Pancreas (tissue), 10 donors: Measurements from ENCODE around the gene ABCA7. TPM values are rescaled to one million over a fixed set of nuclear protein-coding genes. Genes with fewer than 3 reads are reported as not detected.

Source experiments
- ATAC-seq, 4 donors: fragments of 200-7000 bp; cut with Tn5 transposase; one replicate each; pipeline versions ENCODE4 v1.8.0 to v1.9.1; 2020; ENCODE audit warnings: mild to moderate bottlenecking in 4 of 4, moderate library complexity in 4 of 4
- DNase-seq, 6 donors: peaks; one replicate each; pipeline ENCODE4 v3.0.0-alpha.2; 2020
- FAIRE-seq: peaks from 2 replicates; lab custom pipeline; 2012; peaks lifted over from hg19 to GRCh38; lab: Jason Lieb, UNC
- H3K27ac ChIP-seq, 4 donors: fragments of 200-600 bp; sonication (generic); 1 replicate in 3 of 4; 2 replicates in 1 of 4; pipeline versions ENCODE4 v1.5.0 to v1.8.0; 2020
- H3K27me3 ChIP-seq, 4 donors: fragments of 200-600 bp; one replicate each; pipeline ENCODE4 v1.8.0; 2021
- H3K36me3 ChIP-seq, 3 donors: fragments of 200-600 bp; sonication (generic) in 1 of 3; one replicate each; pipeline versions ENCODE4 v1.5.0 to v1.8.0; 2020 to 2021
- H3K4me1 ChIP-seq, 3 donors: fragments of 200-600 bp; one replicate each; pipeline ENCODE4 v1.8.0; 2021
- H3K4me3 ChIP-seq, 4 donors: fragments of 200-600 bp; sonication (generic) in 2 of 4; one replicate each; pipeline versions ENCODE4 v1.5.0 to v1.8.0; 2020 to 2021
- H3K9me3 ChIP-seq, 4 donors: fragments of 200-600 bp; one replicate each; pipeline ENCODE4 v1.8.0; 2021
- CTCF ChIP-seq, 4 donors: fragments of 200-600 bp; sonication (generic) in 3 of 4; IDR thresholded peaks; one replicate each; pipeline versions ENCODE4 v1.5.0 to v1.8.0; 2021; ENCODE audit warnings: antibody characterized with exemption in 4 of 4
- WGBS, 2 donors: extraction: QIAGEN DNeasy Blood & Tissue Kit; methylation state at CpG; one replicate each; pipeline ENCODE4 v1.1.7; 2013; 5-methylcytosine and 5-hydroxymethylcytosine counted together
- intact Hi-C, 3 donors: fragments of 100-400 bp; cut with DNase I; formaldehyde crosslinking; loops; one replicate each; pipeline versions ENCODE4 v1.11.1 to v1.14.2; 2022
- polyA plus RNA-seq, 2 donors: library from polyadenylated mRNA; stranded (reverse); fragments of 200-250 nt; gene quantifications; one replicate each; pipeline ENCODE4 v1.2.3, GENCODE V29; 2013
- total RNA-seq, 6 donors: library from RNA; stranded (reverse); fragmentation: NEBNext Ultra II Directional in 4 of 6; extraction: Animal tissue kit (Norgen Biotek cat#: 25700) in 4 of 6; gene quantifications; one replicate each; pipeline versions ENCODE4 v1.2.1 to v1.2.4, GENCODE V29; 2021 to 2023
- donor health status: healthy with polysubstance abuse.
- donor health status: DM: no; HTN: no; CAD: no; lungs with moderate emphysema.
- donor health status: DM: no; HTN: no; CAD: no.
- donor health status: control.
- donor health status: control.
- donor health status: Bipolar disorder and iron deficiency.
- donor health status: DM: yes; HTN: yes; CAD: no.
- donor health status: DM: no; HTN: no; CAD: no.
- donor health status: DM: no; HTN: no; CAD: no.
- donor health status: DM: yes; HTN: yes; CAD: no.

Gene ABCA7
- total and polyA plus RNA-seq, 8 donors = 6.9 to 131 (median 17.8) TPM

DNA sequence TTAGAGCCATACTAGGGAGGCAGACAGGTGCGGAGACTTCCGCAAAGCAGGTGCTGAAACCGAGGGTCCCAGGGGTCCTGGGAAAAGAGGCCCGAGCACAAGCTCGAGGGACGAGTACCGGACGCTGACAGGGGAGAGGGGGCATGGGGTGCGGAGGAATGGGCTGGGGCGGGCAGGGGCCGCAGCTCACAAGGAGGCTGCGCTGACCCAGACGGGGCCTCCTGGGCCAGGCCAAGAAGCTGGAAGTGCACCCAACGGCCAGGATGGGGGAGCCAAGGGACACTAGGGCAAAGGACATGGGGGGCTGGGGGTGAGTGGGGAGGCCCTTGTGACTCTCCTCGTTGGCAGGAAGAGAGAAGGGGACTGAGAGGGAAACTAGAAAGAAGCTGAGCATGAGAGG, 53.4 kb downstream of the ABCA7 start:
- H3K4me1 ChIP-seq = peaks cover 0 to 12% (median 0%) of the 10 kb centered on the region in 3 donors
- ATAC-seq (no peak), FAIRE-seq (no peak), DNase-seq (peak in 1 of 6 donors; percentile 65)
- WGBS, 2 donors = 87 to 90% methylated on average over 12 to 15 of the region's 15 CpGs
- intact Hi-C loops = no loop called here
- H3K27me3 ChIP-seq = no peaks in the 10 kb centered on the region
- no peak overlapping the region for H3K4me3 ChIP-seq
- H3K36me3 ChIP-seq = peaks cover 0 to 16% (median 16%) of the 10 kb centered on the region in 3 donors
- TF ChIP-seq CTCF (IDR thresholded peaks at IDR 0.05) = no peak
- H3K9me3 ChIP-seq = no peaks in the 10 kb centered on the region
- no peak overlapping the region for H3K27ac ChIP-seq

DNA sequence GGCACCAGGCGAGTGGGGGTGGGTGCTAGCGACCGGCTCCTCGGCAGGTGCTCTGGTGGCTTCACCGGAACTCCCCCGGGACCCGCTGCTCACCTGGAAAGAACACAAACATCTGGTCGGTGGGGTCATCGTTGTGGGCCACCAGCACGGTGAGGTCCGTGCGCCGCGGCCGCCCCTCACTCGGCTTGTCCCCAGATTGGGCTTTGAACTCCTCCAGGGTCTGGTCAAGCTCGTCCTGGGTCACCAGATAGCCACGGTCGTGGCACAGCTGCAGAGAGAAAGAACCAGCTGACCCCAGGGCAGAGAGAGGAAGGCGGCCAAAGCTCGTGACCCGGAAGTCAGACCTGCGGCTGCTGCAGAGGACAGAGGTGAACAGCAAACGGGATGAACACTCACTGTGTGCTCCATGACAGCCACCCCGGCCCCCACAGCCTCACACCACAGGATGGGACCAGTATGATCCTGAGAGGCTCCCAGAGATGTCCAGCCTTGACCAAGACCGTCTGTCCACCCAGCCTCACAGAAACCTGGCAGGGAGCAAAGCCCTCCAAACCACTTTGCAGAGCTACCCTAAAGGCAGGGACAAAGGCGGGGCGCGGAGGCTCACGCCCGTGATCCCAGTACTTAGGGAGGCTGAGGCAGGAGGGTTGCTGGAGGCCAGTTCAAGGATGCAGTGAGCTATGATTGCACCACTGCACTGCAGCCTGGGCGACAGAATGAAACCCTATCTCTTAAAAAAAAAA, 54.1 kb downstream of the ABCA7 start:
- FAIRE-seq = no peak
- Histone ChIP-seq H3K36me3 (peaks cover 0 to 15% (median 9%) of the 10 kb centered on the region in 3 donors), H3K9me3 (no peaks in the 10 kb centered on the region), H3K4me1 (peaks cover 0 to 12% (median 0%) of the 10 kb centered on the region in 3 donors), H3K27ac (no peak overlapping the region), H3K4me3 (peak overlapping the region; percentile 59 to 96 (median 87)), H3K27me3 (no peaks in the 10 kb centered on the region)
- 46 to 56% methylated on average over 32 of the region's 32 CpGs for WGBS, 2 donors
- intact Hi-C loops = no loop called here
- DNase-seq = peak in 2 of 6 donors; percentile 39 to 74
- ATAC-seq = no peak
- no peak for TF ChIP-seq CTCF (IDR thresholded peaks at IDR 0.05)

DNA sequence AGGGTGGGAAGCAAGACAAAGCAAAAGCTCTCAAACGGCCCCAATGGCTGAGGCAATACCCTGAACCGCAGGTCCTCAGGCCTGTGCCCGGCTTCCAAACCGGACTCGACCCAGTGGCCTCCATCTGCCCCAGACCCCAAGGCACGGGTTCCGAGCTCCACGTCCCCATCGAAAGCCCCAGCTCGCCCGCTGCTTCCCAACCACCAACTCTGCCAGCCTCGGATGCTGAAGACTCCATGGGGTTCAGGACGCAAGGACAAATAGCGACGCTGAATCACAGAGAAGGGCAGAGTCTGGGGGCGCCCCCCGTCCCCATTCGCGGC, 54.7 kb downstream of the ABCA7 start:
- DNase-seq (peak in 1 of 6 donors; percentile 72), ATAC-seq (no peak), FAIRE-seq (no peak)
- Histone ChIP-seq H3K27me3 (no peaks in the 10 kb centered on the region), H3K9me3 (no peaks in the 10 kb centered on the region), H3K4me3 (peak overlapping the region; percentile 59 to 96 (median 87)), H3K27ac (no peak overlapping the region), H3K4me1 (peaks cover 0 to 12% (median 0%) of the 10 kb centered on the region in 3 donors), H3K36me3 (peaks cover 0 to 15% (median 7%) of the 10 kb centered on the region in 3 donors)
- TF ChIP-seq CTCF (IDR thresholded peaks at IDR 0.05) = no peak
- intact Hi-C loops = no loop called here
- WGBS, 2 donors = 0% methylated on average over 17 to 19 of the region's 19 CpGs

DNA sequence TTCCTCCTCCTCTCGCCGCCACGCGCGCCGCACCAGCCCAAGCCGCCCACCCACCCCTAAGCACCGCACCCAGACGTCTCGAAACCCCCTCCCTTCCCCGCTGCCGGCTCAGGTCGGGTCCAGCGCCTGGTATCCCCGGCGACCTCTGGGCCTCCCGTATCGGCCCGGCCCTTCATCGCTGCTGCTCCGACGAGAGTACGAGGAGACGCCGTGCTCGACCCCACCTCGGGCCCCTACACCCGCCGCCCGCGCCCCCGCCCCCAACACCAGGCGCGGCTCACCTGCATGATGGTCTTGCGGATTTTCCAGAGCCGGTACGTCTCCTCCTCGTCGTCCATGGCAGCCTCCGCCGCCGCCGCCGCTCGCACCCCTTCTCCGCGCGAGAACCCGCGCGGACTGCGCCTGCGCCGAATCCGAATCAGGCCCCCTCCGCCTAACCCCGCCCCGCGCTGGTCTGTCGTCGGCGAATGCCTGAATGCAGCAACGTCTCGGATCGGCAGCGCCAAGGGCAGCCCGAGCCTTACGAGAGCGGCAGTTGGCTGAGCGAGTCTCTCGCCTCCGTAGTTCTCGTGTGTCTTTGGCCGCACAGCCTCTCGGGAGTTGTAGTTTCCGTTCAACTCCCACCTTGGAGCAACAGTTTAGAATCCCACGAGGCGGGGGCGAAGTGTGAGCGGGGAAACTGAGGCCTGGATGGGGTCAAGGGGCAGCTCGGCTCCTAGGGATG, 55.2 kb downstream of the ABCA7 start, which contains the start of gene POLR2E:
TSS of gene POLR2E (minus strand) at position 398 of the 724 bp plus-strand sequence. CDS start at position 338, 60 bp downstream.
- H3K4me1 ChIP-seq = peaks cover 0 to 12% (median 0%) of the 10 kb centered on the region in 3 donors
- H3K27me3 ChIP-seq = no peaks in the 10 kb centered on the region
- ATAC-seq = peak; percentile 96 to 98 (median 98)
- H3K9me3 ChIP-seq = no peaks in the 10 kb centered on the region
- H3K36me3 ChIP-seq = peaks cover 0 to 15% (median 7%) of the 10 kb centered on the region in 3 donors
- 0% methylated on average over 77 to 81 of the region's 81 CpGs for WGBS, 2 donors
- peak; percentile 85 for FAIRE-seq
- intact Hi-C loops = no loop called here
- no peak for TF ChIP-seq CTCF (IDR thresholded peaks at IDR 0.05)
- H3K4me3 ChIP-seq = peak within 1 kb of the TSS; percentile 59 to 96 (median 87)
- H3K27ac ChIP-seq = peak within 1 kb of the TSS in 2 of 4 donors; percentile 15 to 22
- DNase-seq = peak; percentile 97 to 100 (median 98)
